Endothelial cell of umbilical vein (primary cell): ENCODE measurements around the gene GIGYF2. TPM values are rescaled to one million over a fixed set of nuclear protein-coding genes. Genes with fewer than 3 reads are reported as not detected.

Experiments used
- BruUV-seq: library from RNA; stranded (reverse); fragments of 400-500 nt; replicated peaks from 2 replicates; lab custom pipeline; 2021; lab: Mats Ljungman, UMichigan
- CTCF ChIA-PET: fragments of 300-600, 350-600 bp; sonication (Branson Sonifier 250); formaldehyde crosslinking; loops from one replicate; lab custom pipeline; 2021; ENCODE audit warnings: antibody characterized with exemption, inconsistent platforms; lab: Charles Lee
- POLR2A ChIA-PET: fragments of 300-600, 350-600 bp; sonication (Branson Sonifier 250); formaldehyde crosslinking; loops from one replicate; lab custom pipeline; 2021; ENCODE audit warnings: antibody characterized with exemption, inconsistent platforms; lab: Charles Lee
- DNase-seq: peaks from one replicate; pipeline ENCODE4 v3.0.0-alpha.2; 2011; ENCODE audit warnings: low read depth, low spot score
- FAIRE-seq: peaks from 2 replicates; lab custom pipeline; 2011; peaks lifted over from hg19 to GRCh38; lab: Jason Lieb, UNC
- H2AFZ ChIP-seq: 2 replicates; pipeline ENCODE4 v1.6.0; 2012; ENCODE audit warnings: low read depth, low read length, control low read depth, inconsistent platforms
- H3K27ac ChIP-seq: 2 replicates; pipeline ENCODE4 v1.5.1; 2011; ENCODE audit warnings: low read depth, mild to moderate bottlenecking, control low read depth, low read length, moderate library complexity; ENCODE audit not compliant: insufficient read depth
- H3K27me3 ChIP-seq, 2 experiments: 2 replicates each; pipeline versions ENCODE4 v1.6.0 to v1.6.1; 2011; ENCODE audit warnings: low read length in 2 of 2, mixed read lengths in 1 of 2; ENCODE audit not compliant: control insufficient read depth in 2 of 2, insufficient read depth in 2 of 2
- H3K36me3 ChIP-seq, 2 experiments: 2 replicates in 1 of 2; 3 replicates in 1 of 2; pipeline ENCODE4 v1.5.1; 2011; ENCODE audit warnings: low read length in 2 of 2, mild to moderate bottlenecking in 1 of 2, moderate library complexity in 1 of 2; ENCODE audit not compliant: control insufficient read depth in 2 of 2, insufficient read depth in 2 of 2; ENCODE audit errors: extremely low read depth in 1 of 2
- H3K4me1 ChIP-seq: 3 replicates; pipeline ENCODE4 v1.5.1; 2011; ENCODE audit warnings: mild to moderate bottlenecking, low read length; ENCODE audit not compliant: control insufficient read depth, insufficient read depth; ENCODE audit errors: extremely low read depth
- H3K4me2 ChIP-seq: 2 replicates; pipeline ENCODE4 v1.6.1; 2011; ENCODE audit warnings: low read length, control low read depth, mixed read lengths; ENCODE audit not compliant: insufficient read depth
- H3K4me3 ChIP-seq, 3 experiments: fragments of 200-600 bp in 1 of 3; sonication (generic), shearing (Covaris generic) in 1 of 3; replicated peaks in 1 of 3; 2 replicates each; pipeline ENCODE4 v1.5.1; 2011 to 2016; ENCODE audit warnings: control low read depth in 3 of 3, low read length in 3 of 3, mild to moderate bottlenecking in 2 of 3, inconsistent platforms in 1 of 3, low read depth in 1 of 3, moderate library complexity in 1 of 3; ENCODE audit not compliant: insufficient read depth in 1 of 3
- H3K79me2 ChIP-seq: 2 replicates; pipeline ENCODE4 v1.6.0; 2012; ENCODE audit warnings: low read length, inconsistent platforms; ENCODE audit not compliant: control insufficient read depth, insufficient read depth
- H3K9ac ChIP-seq: replicated peaks from 2 replicates; pipeline ENCODE3; 2011; ENCODE audit warnings: low read length, control low read depth; ENCODE audit not compliant: insufficient read depth; ENCODE audit errors: extremely low read depth
- H3K9me1 ChIP-seq: replicated peaks from 3 replicates; pipeline ENCODE4 v1.6.0; 2011; ENCODE audit warnings: mild to moderate bottlenecking, low read length; ENCODE audit not compliant: control insufficient read depth, insufficient read depth; ENCODE audit errors: extremely low read depth
- H3K9me3 ChIP-seq: replicated peaks from 2 replicates; pipeline ENCODE4 v1.5.1; 2012; ENCODE audit warnings: low read length, inconsistent platforms; ENCODE audit not compliant: control insufficient read depth, insufficient read depth
- H4K20me1 ChIP-seq: replicated peaks from 2 replicates; pipeline ENCODE3; 2011; ENCODE audit warnings: mild to moderate bottlenecking, low read length; ENCODE audit not compliant: control insufficient read depth, insufficient read depth; ENCODE audit errors: extremely low read depth
- CTCF ChIP-seq, 2 donors: IDR thresholded peaks; 1 replicate in 1 of 2; 2 replicates in 1 of 2; pipeline ENCODE4 v1.5.1; 2011; ENCODE audit warnings: low read length in 2 of 2, mild to moderate bottlenecking in 2 of 2, moderate library complexity in 2 of 2, control low read depth in 1 of 2, inconsistent platforms in 1 of 2, low read depth in 1 of 2; ENCODE audit not compliant: insufficient read depth in 1 of 2; ENCODE audit errors: extremely low read depth in 1 of 2
- EZH2 ChIP-seq: IDR thresholded peaks from 2 replicates; pipeline ENCODE4 v1.6.1; 2012; ENCODE audit warnings: borderline replicate concordance, low read depth, mild to moderate bottlenecking, moderate library complexity, low read length, inconsistent platforms; ENCODE audit not compliant: severe bottlenecking
- FOS ChIP-seq: IDR thresholded peaks from 2 replicates; pipeline ENCODE4 v1.6.1; 2011; ENCODE audit warnings: mild to moderate bottlenecking, low read length, moderate library complexity, borderline replicate concordance; ENCODE audit not compliant: insufficient read depth
- GATA2 ChIP-seq: IDR thresholded peaks from 2 replicates; pipeline ENCODE4 v1.7.0; 2011; ENCODE audit warnings: low read depth, mild to moderate bottlenecking, moderate library complexity, mixed read lengths, low read length; ENCODE audit not compliant: insufficient read length, insufficient read depth
- JUN ChIP-seq: IDR thresholded peaks from 2 replicates; pipeline ENCODE4 v1.6.1; 2011; ENCODE audit warnings: borderline replicate concordance, low read depth; ENCODE audit not compliant: insufficient read length, insufficient read depth
- MYC ChIP-seq: IDR thresholded peaks from one replicate; pipeline ENCODE4 v1.6.1; 2011; ENCODE audit warnings: mild to moderate bottlenecking, low read depth, low read length
- POLR2A ChIP-seq: IDR thresholded peaks from 2 replicates; pipeline ENCODE4 v1.6.1; 2012; ENCODE audit warnings: low read depth, mild to moderate bottlenecking, control low read depth, low read length
- POLR2AphosphoS5 ChIP-seq: IDR thresholded peaks from 2 replicates; pipeline ENCODE4 v1.6.1; 2012; ENCODE audit warnings: low read depth, mild to moderate bottlenecking, control low read depth, low read length, moderate library complexity; ENCODE audit not compliant: insufficient read depth
- dilution Hi-C: fragments of 300-500 bp; cut with MboI; formaldehyde crosslinking; loops from one replicate; pipeline ENCODE4 v1.15.0; 2019; ENCODE audit warnings: low sequenced_read_pairs; ENCODE audit not compliant: extremely low pct_ligation_motif_present
- intact Hi-C: fragments of 100-400 bp; cut with micrococcal nuclease; formaldehyde crosslinking; loops from one replicate; pipeline ENCODE4 v1.10.0; 2022
- polyA plus RNA-seq, 4 experiments: library from polyadenylated mRNA; depleted of rRNA in 3 of 4; stranded (reverse) in 3 of 4; unstranded in 1 of 4; fragments of >200 nt; gene quantifications; 2 replicates each; pipeline versions ENCODE4 v1.2.1 to v1.2.3, GENCODE V29; 2011 to 2012; ENCODE audit warnings: missing spikeins in 1 of 4
- total RNA-seq: library from RNA; stranded (reverse); gene quantifications from 2 replicates; pipeline ENCODE4 v1.2.3, GENCODE V29; 2021
- TF ChIP-seq, protein P1 (sequence below): IDR thresholded peaks from 2 replicates; pipeline ENCODE4 v1.6.1; 2011; ENCODE audit not compliant: insufficient read depth, insufficient read length

GIGYF2 gene
- total and polyA plus RNA-seq, 2 donors (not counting 3 experiments of a cell fraction or from before 2014, with no cell fraction given) = 22.9 to 56.4 TPM

DNA sequence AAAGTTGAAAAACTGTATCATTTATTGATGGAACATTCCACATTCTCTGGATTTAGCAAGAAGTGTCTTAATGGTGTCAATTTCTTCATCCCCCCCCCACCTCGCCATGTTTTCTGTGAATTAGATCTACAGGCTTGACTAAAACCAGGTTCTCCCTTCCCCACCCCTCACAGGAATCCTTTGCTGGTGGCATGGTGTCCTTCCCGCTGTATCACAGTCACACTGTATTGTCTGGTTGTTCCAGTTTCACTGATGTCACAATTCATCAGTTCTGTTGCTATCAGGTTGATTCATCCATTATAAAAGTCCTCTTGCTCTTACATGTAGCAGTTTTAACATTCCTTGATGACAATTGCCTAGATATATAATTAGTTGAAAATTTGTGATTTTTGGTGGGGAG lies 166.9 kb downstream of the GIGYF2 start:
- H3K79me2 ChIP-seq = no peaks in the 10 kb centered on the region
- TF ChIP-seq GATA2 = no peak
- TF ChIP-seq POLR2A = no peak
- TF ChIP-seq JUN = no peak
- TF ChIP-seq CTCF (IDR thresholded peaks at IDR 0.05; ENCODE audit: extremely low read depth in 1 of 2, insufficient read depth in 1 of 2, low read depth in 1 of 2, low read length in 2 of 2) = no peak
- TF ChIP-seq, protein P1, sequence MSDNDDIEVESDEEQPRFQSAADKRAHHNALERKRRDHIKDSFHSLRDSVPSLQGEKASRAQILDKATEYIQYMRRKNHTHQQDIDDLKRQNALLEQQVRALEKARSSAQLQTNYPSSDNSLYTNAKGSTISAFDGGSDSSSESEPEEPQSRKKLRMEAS = no peak
- no peak for TF ChIP-seq MYC
- no peak for TF ChIP-seq EZH2
- TF ChIP-seq FOS = no peak
- TF ChIP-seq POLR2AphosphoS5 = no peak
- no peak overlapping the region for H3K4me3 ChIP-seq
- H3K4me1 ChIP-seq = no peaks in the 10 kb centered on the region
- no peaks in the 10 kb centered on the region for H3K9me3 ChIP-seq
- H3K27me3 ChIP-seq = no peaks in the 10 kb centered on the region
- no peaks in the 10 kb centered on the region for H3K9me1 ChIP-seq
- ChIA-PET CTCF (no interaction called here), POLR2A (no interaction called here)
- DNase-seq (no peak), FAIRE-seq (no peak)
- dilution Hi-C loops = no loop called here
- H3K36me3 ChIP-seq = peaks cover 0 to 4% of the 10 kb centered on the region in 2 experiments
- no peak overlapping the region for H3K27ac ChIP-seq
- no peak overlapping the region for H3K9ac ChIP-seq
- BruUV-seq = no TSS peak
- H4K20me1 ChIP-seq = no peaks in the 10 kb centered on the region
- no peak overlapping the region for H2AFZ ChIP-seq
- H3K4me2 ChIP-seq = no peak overlapping the region
- intact Hi-C loops = no loop called here
